ENCODE data around the gene IGFBP4.

Gene IGFBP4

GRCh38 chr17:40493697-40494096, 50.4 kb downstream of the IGFBP4 start:
- DNase-seq = no peak

GRCh38 chr17:40495140-40495539, 51.9 kb downstream of the IGFBP4 start:
- no peak for DNase-seq

GRCh38 chr17:40496170-40496569, 52.9 kb downstream of the IGFBP4 start:
- DNase-seq = no peak

DNA sequence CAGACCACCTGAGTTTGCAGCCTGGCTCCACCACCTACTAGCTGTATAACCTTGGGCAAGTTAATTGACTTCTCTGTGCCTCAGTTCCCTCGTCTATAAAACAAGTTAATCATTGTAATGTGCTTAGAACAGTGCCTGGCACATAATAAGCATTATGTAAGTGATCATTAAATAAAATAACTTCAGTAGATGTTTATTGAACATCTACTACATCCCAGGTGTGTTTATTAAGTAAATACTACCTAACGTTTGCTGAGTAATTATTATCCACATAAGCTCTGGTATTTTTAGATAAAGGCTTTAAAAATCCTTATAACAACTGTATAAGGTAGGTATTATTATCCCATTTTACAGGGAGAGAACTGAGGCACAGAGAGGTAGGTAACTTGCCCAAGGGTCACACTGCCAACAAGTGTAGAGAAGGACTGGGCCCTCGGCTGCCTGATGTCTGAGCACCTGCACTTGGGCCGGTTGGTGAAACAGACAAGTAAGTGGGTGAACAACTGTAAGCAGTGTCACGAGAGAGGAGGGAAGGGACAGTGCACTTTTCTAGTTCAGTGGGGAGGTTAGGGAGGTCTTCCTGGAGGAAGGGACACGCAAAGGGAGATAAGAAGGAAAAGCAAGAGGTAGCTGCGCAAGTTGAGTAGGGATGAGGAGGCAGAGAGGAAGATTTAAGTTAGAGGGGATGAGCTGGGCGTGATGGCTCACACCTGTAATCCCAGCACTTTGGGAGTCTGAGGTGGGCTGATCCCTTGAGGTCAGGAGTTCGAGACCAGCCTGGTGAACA, 53.6 kb downstream of the IGFBP4 start:
- no peak for DNase-seq

DNA sequence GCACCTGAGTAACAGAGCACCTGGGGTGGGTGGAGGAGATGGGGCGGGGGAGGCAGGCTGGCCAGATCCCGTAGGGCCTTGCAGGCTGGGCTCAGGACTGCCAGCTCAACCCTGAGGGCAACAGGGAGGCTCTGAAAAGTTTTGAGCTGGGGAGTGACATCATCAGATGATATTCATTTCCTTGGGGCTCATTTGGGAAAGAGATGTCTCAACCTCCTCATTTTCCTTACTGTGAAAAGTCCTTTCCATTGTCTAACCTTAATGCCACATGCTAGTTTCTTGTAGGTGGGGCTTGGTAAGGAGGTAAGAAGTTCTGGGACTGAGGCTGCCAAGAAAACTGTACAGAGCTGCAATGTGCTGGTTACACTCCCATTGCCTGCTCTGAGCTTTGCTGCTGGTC, 54.4 kb downstream of the IGFBP4 start:
- DNase-seq = no peak

DNA sequence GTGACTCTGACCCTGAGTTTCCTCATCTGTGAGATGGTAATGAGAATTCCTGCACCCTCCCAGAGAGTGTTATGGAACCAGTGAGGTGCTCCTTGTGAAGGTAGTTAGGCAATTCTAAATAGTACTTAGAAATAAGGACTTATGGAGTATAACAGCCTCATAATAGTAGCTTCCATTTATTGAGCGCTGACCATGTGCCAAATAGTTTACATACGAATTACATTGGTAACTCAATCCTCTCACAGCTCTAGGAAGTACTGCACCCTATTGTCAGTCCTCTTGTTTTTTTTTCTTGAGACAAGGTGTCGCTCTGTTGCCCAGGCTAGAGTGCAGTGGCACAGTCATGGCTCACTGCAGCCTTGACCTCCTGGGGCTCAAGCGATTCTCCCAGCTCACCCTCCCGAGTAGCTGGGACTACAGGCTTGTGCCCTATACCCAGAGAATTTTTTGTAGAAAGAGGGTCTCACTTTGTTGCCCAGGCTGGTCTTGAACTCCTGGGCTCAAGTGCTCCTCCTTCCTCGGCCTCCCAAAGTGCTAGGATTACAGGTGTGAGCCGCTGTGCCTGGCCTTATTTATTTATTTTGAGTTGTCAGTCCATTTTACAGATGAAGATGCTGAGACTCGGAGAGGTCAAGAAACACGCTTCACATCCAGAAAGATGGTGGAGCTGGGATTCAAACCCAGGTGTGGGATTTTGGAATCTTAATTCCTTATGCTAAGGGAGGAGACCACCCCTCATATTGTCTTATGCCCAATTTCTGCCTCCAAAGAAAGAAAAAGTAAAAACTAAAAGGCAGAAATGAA, 55.2 kb downstream of the IGFBP4 start:
- no peak for DNase-seq

- no peak for DNase-seq
These were observed 56.4 kb downstream of the IGFBP4 start for GRCh38 chr17:40499551-40500189.

DNA sequence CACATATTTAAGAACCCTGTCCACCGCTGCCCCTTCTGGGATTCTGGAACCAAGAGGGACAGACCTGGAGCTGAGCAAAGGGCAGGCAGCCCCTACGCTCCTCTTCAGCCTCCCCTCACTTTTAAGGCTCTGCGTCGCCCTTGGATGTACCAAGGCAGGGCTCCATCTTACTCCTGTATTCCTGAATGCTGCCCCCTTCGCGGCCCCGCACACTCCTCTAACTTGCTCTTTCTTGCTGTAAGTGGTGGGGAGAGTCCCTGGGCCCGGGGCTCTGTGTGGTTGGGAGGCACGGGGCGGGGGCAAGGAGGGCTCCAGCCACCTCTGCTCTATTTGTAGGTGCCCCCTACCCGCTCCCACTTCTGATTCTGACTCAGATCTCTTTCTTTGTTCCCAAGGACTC, 56.9 kb downstream of the IGFBP4 start:
- no peak for DNase-seq

DNA sequence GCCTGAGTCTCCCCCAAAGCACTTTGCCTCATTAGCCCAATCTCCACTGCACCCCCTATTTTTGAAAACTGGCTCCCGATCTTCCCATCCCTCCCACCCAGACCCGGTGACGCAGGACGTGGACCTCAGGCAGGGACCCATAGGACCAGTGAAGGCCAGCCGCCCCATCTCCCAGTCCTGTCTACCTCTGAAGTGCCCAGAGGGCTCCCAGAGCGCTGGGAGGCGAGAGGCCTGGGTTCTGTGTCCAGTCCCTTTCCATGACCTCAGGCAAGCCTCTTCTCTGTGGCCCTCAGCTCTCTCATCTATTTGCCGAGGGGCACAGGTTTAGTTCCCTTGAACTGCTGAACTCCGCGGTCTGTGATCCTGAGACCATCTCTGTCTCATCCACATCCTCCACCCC, 57.5 kb downstream of the IGFBP4 start:
- no peak for DNase-seq

GRCh38 chr17:40501499-40501911, 58.3 kb downstream of the IGFBP4 start, which contains the start of gene TNS4:
TNS4 (minus strand) TSS chr17:40501623; CDS start chr17:40496425, 5,198 bp downstream.
- no peak for DNase-seq

DNA sequence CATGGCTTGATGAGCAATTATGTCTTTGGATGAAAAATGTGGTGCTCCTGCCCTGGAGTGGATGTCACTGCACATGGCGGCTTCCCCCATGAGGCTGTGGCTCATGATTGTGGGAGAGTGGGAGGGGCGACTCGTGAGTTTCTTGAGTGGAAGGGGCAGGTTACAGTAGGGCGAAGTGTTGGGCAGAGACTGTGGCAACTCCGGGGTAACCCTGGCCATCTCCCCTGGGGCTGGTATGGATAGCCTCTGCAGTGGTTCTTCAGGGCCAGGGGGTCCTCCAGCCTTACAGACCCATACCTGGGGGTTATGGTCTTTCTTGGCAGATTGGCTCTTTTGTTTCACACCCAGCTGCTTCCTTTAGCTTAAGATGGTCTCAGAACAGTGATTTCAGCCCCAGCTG, 59.5 kb downstream of the IGFBP4 start:
- DNase-seq = no peak

GRCh38 chr17:40503154-40503553, 59.9 kb downstream of the IGFBP4 start:
- no peak for DNase-seq

GRCh38 chr17:40506786-40507185, 63.5 kb downstream of the IGFBP4 start:
- DNase-seq = no peak

All from NCI-H187 treated with DMSO at 0.1 percent for 48 hours (cell line).